Hematopoietic multipotent progenitor cell treated with erythropoietin and hydrocortisone succinate and interleukin-3 and kit ligand, for 8 days (in vitro differentiated cells): Measurements from ENCODE around the gene C12orf76.

ENCODE experiments used
- DNase-seq: peaks from one replicate; pipeline ENCODE4 v3.0.0-alpha.2; 2015

C12orf76 gene

GRCh38 chr12:109994401-109995175 is 53.7 kb downstream of the C12orf76 start:
- peak; percentile 13 for DNase-seq

GRCh38 chr12:109993091-109993490 is 55.2 kb downstream of the C12orf76 start:
- DNase-seq: no peak

- no peak for DNase-seq
Measured at GRCh38 chr12:109991586-109991985, 56.7 kb downstream of the C12orf76 start.
